Measurements from ENCODE around the gene NTF4. TPM values are rescaled to one million over a fixed set of nuclear protein-coding genes. Genes with fewer than 3 reads are reported as not detected.
"Not testable (repeated sequence)": the region's sequence is repeated elsewhere in the genome, so short reads cannot be mapped to it uniquely, and the experiment has no call there.

NTF4 gene
- polyA plus RNA-seq, 1 of the 3 experiments (the other 2 are of a cell fraction), result 0.66 TPM

- H3K27ac ChIP-seq (ENCODE audit: low read depth in 2 of 2, low read length in 1 of 2); DNase-seq; H3K36me3 ChIP-seq (replicated peaks in 1 of 2; ENCODE audit: control insufficient read depth in 1 of 2, insufficient read depth in 2 of 2, low read length in 1 of 2); H3K79me2 ChIP-seq (ENCODE audit: insufficient read depth); H2AFZ ChIP-seq (ENCODE audit: low read depth); H3K9me3 ChIP-seq; H3K4me3 ChIP-seq (ENCODE audit: low read depth in 2 of 2, low read length in 1 of 2); H3K9ac ChIP-seq; CTCF ChIA-PET; H4K20me1 ChIP-seq (ENCODE audit: insufficient read depth); POLR2A ChIA-PET; H3K27me3 ChIP-seq (ENCODE audit: insufficient read depth); H3K4me1 ChIP-seq (ENCODE audit: control insufficient read depth in 1 of 2, insufficient read depth in 2 of 2, low read depth in 1 of 2, low read length in 1 of 2); H3K4me2 ChIP-seq; H3K9me2 ChIP-seq; H3F3A ChIP-seq (replicated peaks; ENCODE audit: insufficient read depth): not testable (repeated sequence)
- WGBS (ENCODE audit: low lambda C conversion rate), result 88% methylated on average over 4 of the region's 9 CpGs
These were observed 24.9 kb downstream of the NTF4 start for GRCh38 chr19:49039736-49040135.

- H3K9ac ChIP-seq; H3K27me3 ChIP-seq (ENCODE audit: insufficient read depth); DNase-seq; H4K20me1 ChIP-seq (ENCODE audit: insufficient read depth); H3K36me3 ChIP-seq (replicated peaks in 1 of 2; ENCODE audit: control insufficient read depth in 1 of 2, insufficient read depth in 2 of 2, low read length in 1 of 2); H3F3A ChIP-seq (replicated peaks; ENCODE audit: insufficient read depth); H3K9me2 ChIP-seq; H3K9me3 ChIP-seq; H3K79me2 ChIP-seq (ENCODE audit: insufficient read depth); H3K4me3 ChIP-seq (ENCODE audit: low read depth in 2 of 2, low read length in 1 of 2); H3K4me1 ChIP-seq (ENCODE audit: control insufficient read depth in 1 of 2, insufficient read depth in 2 of 2, low read depth in 1 of 2, low read length in 1 of 2); CTCF ChIA-PET; POLR2A ChIA-PET: not testable (repeated sequence)
- Histone ChIP-seq H2AFZ (ENCODE audit: low read depth) (0 out of 2 replicates have a peak overlapping the region, but pooled peaks have one; percentile 11), H3K4me2 (peak overlapping the region; percentile 52), H3K27ac (ENCODE audit: low read depth in 2 of 2, low read length in 1 of 2) (peak overlapping the region in 1 of 2 experiments; percentile 50; a peak in 1 of 4 replicates)
- WGBS (ENCODE audit: low lambda C conversion rate), result 29% methylated on average over 20 of the region's 26 CpGs
- peak; percentile 42; the same call in 1 of the 2 replicates for TF ChIP-seq FOSL2 (IDR thresholded peaks at IDR 0.05; ENCODE audit: borderline replicate concordance, low read depth)
- TF ChIP-seq JUND (IDR thresholded peaks at IDR 0.05), result 0 out of 2 replicates have a peak, but pooled peaks have one; percentile 11
- peak; percentile 8; the same call in 1 of the 2 replicates for TF ChIP-seq TCF12 (IDR thresholded peaks at IDR 0.05)
These were observed 25.9 kb downstream of the NTF4 start for GRCh38 chr19:49038557-49039276.

DNA sequence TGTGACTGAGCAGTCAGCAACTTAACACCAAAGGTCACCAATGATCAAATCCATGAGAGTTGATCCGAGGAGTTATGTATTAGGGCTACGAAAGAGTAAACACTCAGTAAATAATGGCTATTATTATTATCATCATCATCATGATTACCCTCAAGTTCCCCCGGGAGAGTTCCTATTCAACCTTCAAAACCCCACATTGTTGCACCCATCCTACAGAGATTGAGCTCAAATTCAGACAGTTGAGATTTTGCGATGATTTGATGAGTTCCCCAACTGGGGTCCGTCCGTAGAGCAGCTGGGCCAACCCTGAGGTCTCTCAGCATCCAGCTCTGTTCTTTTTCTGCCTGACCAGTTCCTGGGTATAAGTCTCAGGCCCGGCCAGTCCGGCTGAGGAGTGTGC, 26.5 kb downstream of the NTF4 start:
- WGBS (ENCODE audit: low lambda C conversion rate), result 84% methylated on average over 6 of the region's 8 CpGs
- CTCF ChIA-PET; H3K4me3 ChIP-seq (ENCODE audit: low read depth in 2 of 2, low read length in 1 of 2); H3K27ac ChIP-seq (ENCODE audit: low read depth in 2 of 2, low read length in 1 of 2); H3K36me3 ChIP-seq (replicated peaks in 1 of 2; ENCODE audit: control insufficient read depth in 1 of 2, insufficient read depth in 2 of 2, low read length in 1 of 2); H3K27me3 ChIP-seq (ENCODE audit: insufficient read depth); POLR2A ChIA-PET; H3K4me1 ChIP-seq (ENCODE audit: control insufficient read depth in 1 of 2, insufficient read depth in 2 of 2, low read depth in 1 of 2, low read length in 1 of 2); H2AFZ ChIP-seq (ENCODE audit: low read depth); H3K9me2 ChIP-seq; H3F3A ChIP-seq (replicated peaks; ENCODE audit: insufficient read depth); H3K9ac ChIP-seq; H4K20me1 ChIP-seq (ENCODE audit: insufficient read depth); H3K79me2 ChIP-seq (ENCODE audit: insufficient read depth); H3K9me3 ChIP-seq; DNase-seq; H3K4me2 ChIP-seq: not testable (repeated sequence)

DNA sequence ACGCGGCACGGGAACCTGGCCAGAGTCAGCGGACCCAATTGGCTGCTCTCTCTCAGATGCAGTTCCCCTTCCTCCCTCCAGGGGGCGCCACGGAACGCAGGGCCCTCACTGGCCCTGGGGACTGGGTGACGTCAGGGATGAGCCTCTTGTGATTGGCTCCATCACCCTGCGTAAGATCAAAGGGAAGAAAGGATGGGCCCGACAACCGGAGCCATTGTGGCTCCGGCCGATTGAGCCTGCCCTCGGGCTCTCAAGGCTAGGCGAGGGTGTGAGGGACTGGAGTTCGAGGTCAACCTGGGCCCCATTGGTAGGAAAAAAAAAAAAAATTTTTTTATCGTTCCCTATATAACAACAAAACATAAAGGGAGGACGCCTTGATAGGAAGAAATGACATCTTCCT, 27.8 kb downstream of the NTF4 start, which contains the start of gene CGB1:
Gene CGB1, minus strand, starts transcription at position 81 of the 400 bp plus-strand sequence. CDS start 184 bp downstream, outside the sequence.
- H3K27ac ChIP-seq (ENCODE audit: low read depth in 2 of 2, low read length in 1 of 2); H2AFZ ChIP-seq (ENCODE audit: low read depth); H3K36me3 ChIP-seq (replicated peaks in 1 of 2; ENCODE audit: control insufficient read depth in 1 of 2, insufficient read depth in 2 of 2, low read length in 1 of 2); H3K9me2 ChIP-seq; H3K9ac ChIP-seq; H3K4me1 ChIP-seq (ENCODE audit: control insufficient read depth in 1 of 2, insufficient read depth in 2 of 2, low read depth in 1 of 2, low read length in 1 of 2); H3K4me2 ChIP-seq; H3K27me3 ChIP-seq (ENCODE audit: insufficient read depth); H3F3A ChIP-seq (replicated peaks; ENCODE audit: insufficient read depth); H4K20me1 ChIP-seq (ENCODE audit: insufficient read depth); POLR2A ChIA-PET; CTCF ChIA-PET; H3K4me3 ChIP-seq (ENCODE audit: low read depth in 2 of 2, low read length in 1 of 2); H3K79me2 ChIP-seq (ENCODE audit: insufficient read depth); H3K9me3 ChIP-seq: not testable (repeated sequence)
- DNase-seq, result peak; percentile 50
- TF ChIP-seq CTCF (IDR thresholded peaks at IDR 0.05), result peak; percentile 52
- WGBS (ENCODE audit: low lambda C conversion rate), result 64% methylated on average over 18 of the region's 18 CpGs

Measured in SK-N-SH (cell line).